GM23248 (cell line): ENCODE data around the gene WWOX.

ENCODE experiments used
- EZH2 ChIP-seq: fragments of 200-600 bp; sonication (generic); IDR thresholded peaks from 2 replicates; pipeline ENCODE4 v1.6.1; 2018; ENCODE audit warnings: antibody characterized with exemption, mild to moderate bottlenecking; ENCODE audit not compliant: insufficient read depth, poor library complexity, severe bottlenecking
- EZH2phosphoT487 ChIP-seq: fragments of 200-600 bp; sonication (generic); IDR thresholded peaks from 2 replicates; pipeline ENCODE4 v1.6.1; 2018; ENCODE audit warnings: antibody characterized with exemption, moderate library complexity, mild to moderate bottlenecking, low read depth; ENCODE audit not compliant: insufficient read depth

- no peak for TF ChIP-seq EZH2phosphoT487
- no peak for TF ChIP-seq EZH2
Measured at GRCh38 chr16:78215222-78215621, 115.8 kb downstream of the WWOX start.
